Stimulated activated CD8-positive, alpha-beta memory T cell treated with anti-CD3 and anti-CD28 coated beads, Interleukin-12 subunit alpha, Interleukin-12 subunit beta, amount 100 ng/mL, for 1 hour (primary cell): ENCODE results near the gene P3H2.

Experiments
- DNase-seq: peaks from one replicate; pipeline ENCODE4 v3.0.0-alpha.2; 2020; ENCODE audit warnings: low read depth

The P3H2 gene

DNA sequence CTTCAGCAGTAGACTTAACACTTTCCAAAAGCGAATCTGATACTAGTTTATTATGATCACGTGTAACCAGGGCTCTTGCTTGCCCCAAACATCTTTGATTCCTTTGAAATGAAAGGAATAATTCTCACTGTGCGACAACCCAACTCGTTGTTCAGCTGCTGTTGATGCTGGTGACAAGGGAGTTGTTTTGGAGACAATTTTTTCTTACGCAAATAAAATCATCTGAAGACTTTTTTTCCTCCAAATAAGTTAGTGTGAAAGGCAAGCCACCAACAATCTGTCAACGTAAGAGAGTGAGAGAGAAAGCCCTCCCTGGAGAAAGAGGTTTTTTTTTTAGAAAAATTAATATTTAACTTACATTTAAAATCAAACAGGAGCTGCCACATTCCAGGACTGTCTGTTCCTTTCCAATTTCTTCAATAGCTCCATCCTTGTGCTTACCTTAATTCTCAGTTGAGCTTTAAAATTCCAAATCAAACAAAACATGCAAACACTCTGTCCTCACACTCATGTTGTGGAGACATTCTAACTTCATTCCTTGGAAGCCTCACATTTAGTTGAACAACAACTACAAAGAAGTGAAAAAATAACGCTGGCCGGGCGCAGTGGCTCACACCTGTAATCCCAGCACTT, 4.9 kb upstream of the P3H2 start:
- no peak for DNase-seq

DNA sequence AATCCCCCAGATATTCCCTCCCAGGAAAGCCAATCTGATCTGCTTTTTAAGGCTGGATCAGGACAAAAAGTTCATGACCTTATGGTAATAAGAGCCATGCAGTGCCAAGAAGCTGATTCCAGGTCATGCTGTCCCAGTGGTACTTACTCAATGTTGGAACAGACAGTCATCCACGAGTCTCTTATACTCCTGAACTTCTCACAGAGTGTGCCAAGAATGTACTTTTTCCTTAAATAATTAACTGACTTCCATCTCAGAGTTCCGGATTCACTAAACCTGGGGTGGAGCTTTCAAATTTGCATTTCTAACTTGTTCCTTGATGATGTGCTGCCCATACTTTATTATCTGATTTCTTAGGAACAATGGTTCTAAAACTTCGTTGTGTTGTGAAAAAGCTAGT, 3.4 kb upstream of the P3H2 start:
- no peak for DNase-seq

DNA sequence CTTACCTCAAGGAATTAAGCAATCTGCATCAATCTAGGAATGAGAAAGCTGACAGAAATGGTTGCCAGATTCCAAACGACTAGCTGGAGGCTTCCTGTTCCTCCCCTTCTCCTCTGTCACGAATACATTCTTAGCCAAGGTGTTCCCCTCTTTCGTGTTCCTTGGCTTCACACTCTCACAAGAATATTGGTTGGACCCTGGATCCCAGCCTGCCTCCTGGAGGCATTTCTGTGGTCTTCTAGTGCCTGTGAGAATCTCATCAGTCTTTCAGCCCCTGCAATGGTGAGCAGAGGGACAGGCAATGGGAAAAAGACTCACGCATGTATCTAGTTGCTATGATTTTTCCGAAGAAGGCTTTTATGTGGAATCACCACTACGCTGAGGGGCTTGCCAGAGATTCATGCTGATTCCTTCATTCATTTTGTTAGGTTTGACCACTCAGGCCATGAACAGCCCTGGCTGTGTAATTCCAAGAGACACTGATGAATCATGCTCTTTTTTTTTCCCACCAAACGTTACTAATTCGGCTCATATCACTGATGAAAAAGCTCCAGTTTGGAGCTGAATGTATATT, 1.6 kb upstream of the P3H2 start:
- DNase-seq: no peak

- DNase-seq: no peak
Measured at GRCh38 chr3:190121383-190121782, 686 bp upstream of the P3H2 start.

- DNase-seq: no peak
Measured at GRCh38 chr3:190121061-190121377, 322 bp upstream of the P3H2 start.

GRCh38 chr3:190119461-190120268, 1.0 kb downstream of the P3H2 start:
- no peak for DNase-seq

DNA sequence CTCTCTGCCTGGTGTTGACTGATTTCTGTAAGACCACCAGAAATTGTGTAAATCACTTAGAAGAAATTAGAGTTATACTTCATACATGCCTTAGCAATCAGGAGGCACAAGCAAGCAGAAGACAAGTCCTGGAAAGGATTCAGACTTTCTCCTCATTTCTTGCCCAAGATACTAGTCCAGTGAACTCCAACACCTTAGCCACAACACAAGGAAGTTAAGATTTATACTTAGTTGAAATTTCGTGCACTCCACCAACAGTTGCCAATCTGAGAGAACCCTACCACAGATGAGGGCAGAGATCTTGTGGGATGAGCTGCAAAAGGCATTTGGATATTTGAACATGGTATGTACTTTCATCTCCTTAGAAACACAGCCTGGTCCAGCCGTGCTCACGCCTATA, 2.3 kb downstream of the P3H2 start:
- no peak for DNase-seq

- no peak for DNase-seq
Measured at GRCh38 chr3:190117981-190118380, 2.7 kb downstream of the P3H2 start.

DNA sequence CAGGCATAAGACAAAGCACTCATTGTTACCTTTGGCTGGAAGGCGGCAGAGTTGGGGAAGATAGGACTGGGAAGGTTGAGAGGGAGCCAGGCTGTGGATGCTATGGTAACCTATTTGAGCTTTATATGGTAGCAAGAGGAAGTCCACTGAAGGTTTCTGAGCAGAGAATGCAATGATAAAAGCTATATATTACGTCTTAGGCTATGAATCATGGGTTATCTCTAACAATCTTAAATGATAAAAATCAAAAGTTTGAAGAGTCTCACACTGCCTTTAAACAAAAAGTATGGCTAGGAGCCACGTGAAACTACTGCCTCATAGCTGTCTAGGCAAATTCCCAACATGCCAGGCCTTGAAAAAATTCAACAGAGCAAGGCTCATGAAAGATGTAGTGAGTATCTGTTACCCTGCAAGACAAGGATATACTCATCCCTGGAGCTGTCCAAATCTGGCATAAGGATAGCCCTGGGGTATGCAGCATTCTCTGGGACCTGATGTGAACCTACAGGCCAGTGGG, 4.1 kb downstream of the P3H2 start:
- no peak for DNase-seq

- no peak for DNase-seq
Measured at GRCh38 chr3:190110826-190111225, 9.9 kb downstream of the P3H2 start.

GRCh38 chr3:190109441-190109840, 11.3 kb downstream of the P3H2 start:
- DNase-seq: no peak

- DNase-seq: no peak
Measured at GRCh38 chr3:190108804-190109203, 11.9 kb downstream of the P3H2 start.

DNA sequence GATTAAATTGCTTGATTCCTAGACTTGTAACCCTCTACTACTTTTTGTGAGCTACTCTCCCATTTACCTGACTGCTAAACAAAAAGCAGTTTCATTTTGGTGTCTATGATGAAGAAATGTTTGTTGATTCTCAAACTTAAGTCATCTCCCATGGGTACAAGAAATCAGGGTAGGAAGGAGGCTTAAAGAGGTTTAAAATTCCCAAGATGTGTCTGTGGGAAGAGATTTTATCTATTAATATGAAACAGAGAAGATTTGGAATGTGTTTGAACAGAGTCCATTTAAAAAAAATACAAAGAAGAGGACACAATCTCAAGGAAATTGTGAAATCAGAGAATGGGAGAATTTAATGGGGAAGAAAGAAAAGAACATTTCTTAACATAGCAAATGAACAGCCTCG, 14.8 kb downstream of the P3H2 start:
- DNase-seq: no peak

GRCh38 chr3:190101320-190102011, 19.2 kb downstream of the P3H2 start:
- no peak for DNase-seq

DNA sequence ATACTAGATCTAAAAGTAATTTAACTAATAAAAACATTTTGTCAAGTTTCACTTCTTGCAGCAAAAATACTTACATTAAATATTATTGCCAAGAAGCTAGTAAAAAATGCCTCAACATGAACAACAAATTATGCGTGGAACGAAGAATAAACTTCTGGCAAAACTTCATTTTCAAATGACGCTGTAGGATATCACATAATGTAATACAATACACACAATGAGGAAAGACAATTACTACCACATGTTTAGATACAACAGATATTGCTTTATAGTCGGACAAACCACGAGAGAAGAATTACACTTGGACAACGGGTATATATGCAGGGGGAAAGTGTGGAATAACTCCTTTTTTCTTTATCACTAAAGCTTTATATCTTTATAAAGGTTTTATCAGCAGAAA, 21.6 kb downstream of the P3H2 start:
- DNase-seq: no peak

DNA sequence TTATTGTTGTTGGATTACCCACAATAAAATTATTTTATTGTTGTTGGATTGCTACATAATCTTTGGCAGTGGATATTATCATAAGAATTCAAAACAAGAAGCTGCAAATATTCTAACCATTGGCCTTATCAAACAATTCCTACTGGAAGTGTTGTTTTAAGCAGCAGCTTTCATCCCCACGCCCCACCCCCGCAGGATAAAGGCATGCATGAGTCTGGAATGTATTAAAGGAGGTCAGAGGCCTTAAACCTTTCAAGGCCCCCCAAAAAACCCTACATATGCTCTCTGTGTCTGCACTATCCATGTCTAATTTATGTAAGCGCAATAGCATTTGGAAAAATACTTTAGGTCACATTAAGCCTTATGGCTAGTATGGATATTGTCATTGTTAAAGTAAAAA, 23.1 kb downstream of the P3H2 start:
- DNase-seq: no peak

- no peak for DNase-seq
Measured at GRCh38 chr3:190097025-190097424, 23.7 kb downstream of the P3H2 start.

DNA sequence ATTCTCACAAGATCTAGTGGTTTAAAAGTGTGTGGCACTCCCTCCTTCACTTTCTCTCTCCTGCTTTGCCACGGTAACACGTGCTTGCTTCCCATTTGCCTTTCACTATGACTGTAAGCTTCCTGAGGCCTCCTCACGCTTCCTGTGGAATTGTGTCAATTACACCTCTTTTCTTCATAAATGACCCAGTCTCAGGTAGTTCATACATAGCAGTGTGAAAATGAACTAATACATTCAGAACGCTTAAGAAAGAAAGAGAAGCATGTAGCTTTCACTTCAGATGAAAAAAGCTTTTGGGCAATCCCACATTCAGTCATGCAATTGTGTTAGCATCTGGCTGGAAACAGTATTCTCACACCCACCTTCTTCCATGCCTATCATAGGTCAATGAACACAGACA, 24.4 kb downstream of the P3H2 start:
- no peak for DNase-seq

DNA sequence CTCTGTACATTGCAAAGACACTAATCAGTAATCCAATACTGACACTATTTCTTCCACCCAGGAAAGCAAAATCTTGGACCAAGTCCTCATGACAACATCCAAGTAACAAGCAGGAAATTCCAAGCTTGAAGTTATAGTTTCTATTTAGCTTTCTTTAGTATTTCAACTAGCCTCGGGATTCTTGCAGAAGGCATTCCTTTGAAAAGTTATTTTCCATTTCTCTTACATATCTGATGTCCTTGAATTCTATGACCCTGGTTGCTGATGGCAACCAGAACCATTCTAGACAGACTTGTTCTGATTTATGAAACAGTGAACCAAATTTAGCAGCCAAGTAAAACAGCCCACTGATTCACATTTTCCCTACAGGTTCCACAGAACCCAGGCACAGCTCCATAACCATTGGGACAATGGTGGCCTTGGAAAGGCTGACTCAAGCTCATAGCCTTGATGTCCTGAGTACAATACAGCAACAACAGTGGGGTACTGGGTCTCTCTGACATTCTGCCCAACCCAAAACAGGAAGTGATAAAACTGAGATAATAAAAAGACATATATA, 26.5 kb downstream of the P3H2 start:
- no peak for DNase-seq

DNA sequence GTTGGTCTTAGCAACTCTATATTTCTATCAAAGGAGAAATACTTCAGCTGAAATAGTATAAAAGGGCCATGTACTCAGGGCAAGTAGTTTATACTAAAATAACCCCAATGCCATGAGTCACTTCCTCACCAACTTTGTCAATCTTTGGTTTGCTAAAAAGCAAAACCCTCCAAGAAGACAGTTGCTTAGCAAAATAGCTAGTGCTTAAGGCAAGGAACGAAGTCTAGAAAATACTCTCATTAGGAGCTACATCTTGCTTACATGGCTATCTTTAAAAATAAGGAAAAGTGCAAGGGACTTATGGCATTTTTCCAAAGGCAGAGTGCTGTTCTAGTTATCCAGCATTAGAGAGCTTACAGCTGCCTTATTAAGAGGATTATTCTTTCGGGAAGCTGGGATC, 28.4 kb downstream of the P3H2 start:
- no peak for DNase-seq

GRCh38 chr3:190089711-190090110, 31.0 kb downstream of the P3H2 start:
- DNase-seq: no peak

GRCh38 chr3:190088890-190089289, 31.8 kb downstream of the P3H2 start:
- DNase-seq: no peak

DNA sequence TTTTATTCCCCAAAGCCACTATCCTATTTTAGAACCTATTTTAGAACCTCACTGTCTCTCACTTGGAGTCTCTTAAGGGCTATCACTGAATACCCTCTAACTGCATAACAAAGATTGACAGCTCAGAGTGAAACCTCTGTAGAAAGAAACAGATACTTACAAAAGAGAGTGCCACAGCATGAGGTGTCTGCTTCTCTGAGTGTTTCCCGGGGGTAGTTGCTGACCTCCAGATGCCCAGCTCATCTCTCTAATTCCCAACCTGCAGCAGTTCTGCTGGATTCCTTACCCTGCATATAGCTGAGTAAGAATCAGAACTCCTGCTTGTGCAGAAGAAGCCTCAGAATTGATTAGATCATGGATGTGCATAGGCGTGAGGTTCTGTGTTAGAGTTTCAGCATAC, 34.5 kb downstream of the P3H2 start:
- DNase-seq: no peak
